Measurements from ENCODE around the gene LRP1.

The LRP1 gene

GRCh38 chr12:57098546-57098945 is 29.7 kb upstream of the LRP1 start:
- no peak overlapping the region for H3K27ac ChIP-seq (ENCODE audit: insufficient read depth in 1 of 2, low read depth in 1 of 2, low read length in 2 of 2, poor library complexity in 1 of 2, severe bottlenecking in 2 of 2)
- no peaks in the 10 kb centered on the region for H3K27me3 ChIP-seq (replicated peaks in 2 of 5; ENCODE audit: control insufficient read depth in 4 of 5, insufficient read depth in 5 of 5, low read length in 4 of 5)
- no CpG with 5 or more reads among the region's 1 CpG for WGBS (ENCODE audit: insufficient coverage)
- no peaks in the 10 kb centered on the region for H3K9me3 ChIP-seq (ENCODE audit: control extremely low read depth in 1 of 5, control insufficient read depth in 4 of 5, insufficient read depth in 2 of 5, low read depth in 1 of 5, low read length in 4 of 5)
- H3K4me3 ChIP-seq (ENCODE audit: control insufficient read depth in 1 of 7, extremely low read depth in 1 of 7, insufficient read depth in 4 of 7, low read depth in 2 of 7, low read length in 6 of 7): no peak overlapping the region
- H3K4me1 ChIP-seq (ENCODE audit: control extremely low read depth in 1 of 4, control insufficient read depth in 4 of 4, insufficient read depth in 4 of 4, low read length in 3 of 4): peaks cover 0 to 20% (median 18%) of the 10 kb centered on the region in 4 experiments
- ChIA-PET CTCF (interaction anchor here (1.2 to 27.7 kb wide), 6 partner anchors 8 to 75 kb away, joined by 3 to 835 read pairs (median 7); partner anchors contain the start of genes NEMP1 and STAT6), POLR2A (no interaction called here)
- H3K36me3 ChIP-seq (ENCODE audit: control insufficient read depth in 4 of 4, insufficient read depth in 4 of 4, low read length in 3 of 4): peaks cover 13 to 71% (median 62%) of the 10 kb centered on the region in 4 experiments
- no peak for DNase-seq

GRCh38 chr12:57099047-57099714 is 29.1 kb upstream of the LRP1 start:
- ChIA-PET POLR2A (interaction anchor here (1.3 kb wide), 1 partner anchor 13 kb away, joined by 3 read pairs; no protein-coding TSS in a partner anchor), CTCF (interaction anchor here (1.2 to 27.7 kb wide), 6 partner anchors 8 to 74 kb away, joined by 3 to 835 read pairs (median 7); partner anchors contain the start of genes NEMP1 and STAT6)
- peak overlapping the region in 1 of 2 experiments; percentile 18 for H3K27ac ChIP-seq (ENCODE audit: insufficient read depth in 1 of 2, low read depth in 1 of 2, low read length in 2 of 2, poor library complexity in 1 of 2, severe bottlenecking in 2 of 2)
- 60% methylated on average over 5 of the region's 11 CpGs for WGBS (ENCODE audit: insufficient coverage)
- no peak overlapping the region for H3K4me3 ChIP-seq (ENCODE audit: control insufficient read depth in 1 of 7, extremely low read depth in 1 of 7, insufficient read depth in 4 of 7, low read depth in 2 of 7, low read length in 6 of 7)
- H3K4me1 ChIP-seq (ENCODE audit: control extremely low read depth in 1 of 4, control insufficient read depth in 4 of 4, insufficient read depth in 4 of 4, low read length in 3 of 4): peaks cover 0 to 16% (median 13%) of the 10 kb centered on the region in 4 experiments
- H3K36me3 ChIP-seq (ENCODE audit: control insufficient read depth in 4 of 4, insufficient read depth in 4 of 4, low read length in 3 of 4): peaks cover 13 to 76% (median 66%) of the 10 kb centered on the region in 4 experiments
- no peaks in the 10 kb centered on the region for H3K9me3 ChIP-seq (ENCODE audit: control extremely low read depth in 1 of 5, control insufficient read depth in 4 of 5, insufficient read depth in 2 of 5, low read depth in 1 of 5, low read length in 4 of 5)
- DNase-seq: no peak
- no peaks in the 10 kb centered on the region for H3K27me3 ChIP-seq (replicated peaks in 2 of 5; ENCODE audit: control insufficient read depth in 4 of 5, insufficient read depth in 5 of 5, low read length in 4 of 5)

- DNase-seq: no peak
- Histone ChIP-seq H3K36me3 (ENCODE audit: control insufficient read depth in 4 of 4, insufficient read depth in 4 of 4, low read length in 3 of 4) (peaks cover 13 to 78% (median 70%) of the 10 kb centered on the region in 4 experiments), H3K9me3 (ENCODE audit: control extremely low read depth in 1 of 5, control insufficient read depth in 4 of 5, insufficient read depth in 2 of 5, low read depth in 1 of 5, low read length in 4 of 5) (no peaks in the 10 kb centered on the region), H3K27ac (ENCODE audit: insufficient read depth in 1 of 2, low read depth in 1 of 2, low read length in 2 of 2, poor library complexity in 1 of 2, severe bottlenecking in 2 of 2) (peak overlapping the region in 1 of 2 experiments; percentile 18), H3K27me3 (replicated peaks in 2 of 5; ENCODE audit: control insufficient read depth in 4 of 5, insufficient read depth in 5 of 5, low read length in 4 of 5) (no peaks in the 10 kb centered on the region), H3K4me3 (ENCODE audit: control insufficient read depth in 1 of 7, extremely low read depth in 1 of 7, insufficient read depth in 4 of 7, low read depth in 2 of 7, low read length in 6 of 7) (no peak overlapping the region), H3K4me1 (ENCODE audit: control extremely low read depth in 1 of 4, control insufficient read depth in 4 of 4, insufficient read depth in 4 of 4, low read length in 3 of 4) (peaks cover 0 to 12% (median 8%) of the 10 kb centered on the region in 4 experiments)
- CTCF ChIA-PET: interaction anchor here (1.7 to 27.7 kb wide), 4 partner anchors 8 to 29 kb away, joined by 5 to 835 read pairs (median 126); partner anchors contain the start of genes NEMP1 and STAT6
- POLR2A ChIA-PET: interaction anchor here (1.3 kb wide), 1 partner anchor 12 kb away, joined by 3 read pairs; no protein-coding TSS in a partner anchor
- over 99% methylated on average over 11 of the region's 12 CpGs for WGBS (ENCODE audit: insufficient coverage)
Measured at GRCh38 chr12:57099766-57100165, 28.5 kb upstream of the LRP1 start.

GRCh38 chr12:57101892-57102695 is 26.2 kb upstream of the LRP1 start:
- 79% methylated on average over 9 of the region's 15 CpGs for WGBS (ENCODE audit: insufficient coverage)
- Histone ChIP-seq H3K36me3 (ENCODE audit: control insufficient read depth in 4 of 4, insufficient read depth in 4 of 4, low read length in 3 of 4) (peaks cover 20 to 78% (median 72%) of the 10 kb centered on the region in 4 experiments), H3K9me3 (ENCODE audit: control extremely low read depth in 1 of 5, control insufficient read depth in 4 of 5, insufficient read depth in 2 of 5, low read depth in 1 of 5, low read length in 4 of 5) (no peaks in the 10 kb centered on the region), H3K27ac (ENCODE audit: insufficient read depth in 1 of 2, low read depth in 1 of 2, low read length in 2 of 2, poor library complexity in 1 of 2, severe bottlenecking in 2 of 2) (peak overlapping the region; percentile 25 to 75), H3K27me3 (replicated peaks in 2 of 5; ENCODE audit: control insufficient read depth in 4 of 5, insufficient read depth in 5 of 5, low read length in 4 of 5) (no peaks in the 10 kb centered on the region), H3K4me3 (ENCODE audit: control insufficient read depth in 1 of 7, extremely low read depth in 1 of 7, insufficient read depth in 4 of 7, low read depth in 2 of 7, low read length in 6 of 7) (no peak overlapping the region), H3K4me1 (ENCODE audit: control extremely low read depth in 1 of 4, control insufficient read depth in 4 of 4, insufficient read depth in 4 of 4, low read length in 3 of 4) (peaks cover 0 to 12% (median 8%) of the 10 kb centered on the region in 4 experiments)
- DNase-seq: peak in 2 of 3 donors; percentile 34
- ChIA-PET CTCF (interaction anchor here (1.3 to 27.7 kb wide), 5 partner anchors 6 to 31 kb away, joined by 3 to 835 read pairs (median 244); partner anchors contain the start of genes NEMP1 and STAT6), POLR2A (interaction anchor here (1.6 kb wide), 1 partner anchor 10 kb away, joined by 5 read pairs; no protein-coding TSS in a partner anchor)

DNA sequence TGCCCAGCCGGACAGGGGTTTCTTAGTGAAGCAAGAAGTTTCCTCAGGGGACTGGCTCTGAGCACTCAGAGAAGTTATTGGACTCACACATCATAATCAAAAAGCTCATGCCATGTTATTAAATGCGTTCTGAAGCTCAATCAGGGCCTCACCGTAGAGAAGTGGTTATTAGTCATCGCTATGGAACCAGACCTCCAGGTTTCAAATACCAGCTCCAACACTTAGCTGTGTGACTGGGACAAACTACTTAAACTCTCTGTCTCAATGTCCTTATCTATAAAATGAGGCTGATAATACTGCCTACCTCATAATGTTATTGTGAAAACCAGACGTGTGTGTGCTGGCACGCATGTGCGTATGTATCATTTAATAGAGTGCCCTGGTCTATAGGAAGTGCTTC is 24.4 kb upstream of the LRP1 start:
- POLR2A ChIA-PET: interaction anchor here (1.9 kb wide), 1 partner anchor 16 kb away, joined by 4 read pairs; no protein-coding TSS in a partner anchor
- H3K9me3 ChIP-seq (ENCODE audit: control extremely low read depth in 1 of 5, control insufficient read depth in 4 of 5, insufficient read depth in 2 of 5, low read depth in 1 of 5, low read length in 4 of 5): no peaks in the 10 kb centered on the region
- no peaks in the 10 kb centered on the region for H3K27me3 ChIP-seq (replicated peaks in 2 of 5; ENCODE audit: control insufficient read depth in 4 of 5, insufficient read depth in 5 of 5, low read length in 4 of 5)
- H3K36me3 ChIP-seq (ENCODE audit: control insufficient read depth in 4 of 4, insufficient read depth in 4 of 4, low read length in 3 of 4): peaks cover 14 to 76% (median 67%) of the 10 kb centered on the region in 4 experiments
- 100% methylated on average over 5 of the region's 7 CpGs for WGBS (ENCODE audit: insufficient coverage)
- peaks cover 0 to 12% (median 8%) of the 10 kb centered on the region in 4 experiments for H3K4me1 ChIP-seq (ENCODE audit: control extremely low read depth in 1 of 4, control insufficient read depth in 4 of 4, insufficient read depth in 4 of 4, low read length in 3 of 4)
- no peak overlapping the region for H3K27ac ChIP-seq (ENCODE audit: insufficient read depth in 1 of 2, low read depth in 1 of 2, low read length in 2 of 2, poor library complexity in 1 of 2, severe bottlenecking in 2 of 2)
- CTCF ChIA-PET: interaction anchor here (1.0 to 27.7 kb wide), 3 partner anchors 8 to 70 kb away, joined by 3 to 835 read pairs (median 244); partner anchors contain the start of gene NEMP1
- no peak overlapping the region for H3K4me3 ChIP-seq (ENCODE audit: control insufficient read depth in 1 of 7, extremely low read depth in 1 of 7, insufficient read depth in 4 of 7, low read depth in 2 of 7, low read length in 6 of 7)
- DNase-seq: no peak

- no peak for DNase-seq
- POLR2A ChIA-PET: interaction anchor here (1.9 kb wide), 1 partner anchor 17 kb away, joined by 4 read pairs; no protein-coding TSS in a partner anchor
- 100% methylated on average over 8 of the region's 12 CpGs for WGBS (ENCODE audit: insufficient coverage)
- CTCF ChIA-PET: interaction anchor here (0.7 to 27.7 kb wide), 4 partner anchors 8 to 70 kb away, joined by 3 to 835 read pairs (median 124); partner anchors contain the start of gene NEMP1
- H3K9me3 ChIP-seq (ENCODE audit: control extremely low read depth in 1 of 5, control insufficient read depth in 4 of 5, insufficient read depth in 2 of 5, low read depth in 1 of 5, low read length in 4 of 5): no peaks in the 10 kb centered on the region
- H3K27ac ChIP-seq (ENCODE audit: insufficient read depth in 1 of 2, low read depth in 1 of 2, low read length in 2 of 2, poor library complexity in 1 of 2, severe bottlenecking in 2 of 2): no peak overlapping the region
- peaks cover 0 to 12% (median 10%) of the 10 kb centered on the region in 4 experiments for H3K4me1 ChIP-seq (ENCODE audit: control extremely low read depth in 1 of 4, control insufficient read depth in 4 of 4, insufficient read depth in 4 of 4, low read length in 3 of 4)
- H3K4me3 ChIP-seq (ENCODE audit: control insufficient read depth in 1 of 7, extremely low read depth in 1 of 7, insufficient read depth in 4 of 7, low read depth in 2 of 7, low read length in 6 of 7): no peak overlapping the region
- H3K36me3 ChIP-seq (ENCODE audit: control insufficient read depth in 4 of 4, insufficient read depth in 4 of 4, low read length in 3 of 4): peaks cover 14 to 71% (median 62%) of the 10 kb centered on the region in 4 experiments
- no peaks in the 10 kb centered on the region for H3K27me3 ChIP-seq (replicated peaks in 2 of 5; ENCODE audit: control insufficient read depth in 4 of 5, insufficient read depth in 5 of 5, low read length in 4 of 5)
Measured at GRCh38 chr12:57104292-57104910, 23.9 kb upstream of the LRP1 start.
